Loucy (cell line): ENCODE data around the gene SUFU.

Source experiments
- H2AFZ ChIP-seq: fragments of 200-600 bp; sonication (generic); 2 replicates; pipeline ENCODE4 v1.6.0; 2016; ENCODE audit warnings: antibody characterized with exemption, mild to moderate bottlenecking, low read length, moderate library complexity
- H3F3A ChIP-seq: fragments of 200-600 bp; 2 replicates; pipeline ENCODE4 v1.6.0; 2016; ENCODE audit warnings: antibody characterized with exemption, low read depth, mild to moderate bottlenecking
- H3K27me3 ChIP-seq: fragments of 200-600 bp; sonication (generic); 2 replicates; pipeline ENCODE4 v1.6.1; 2014; ENCODE audit warnings: low read length, mild to moderate bottlenecking; ENCODE audit not compliant: insufficient read depth, poor library complexity, severe bottlenecking
- H3K36me3 ChIP-seq: fragments of 200-600 bp; sonication (generic); 2 replicates; pipeline ENCODE4 v1.6.1; 2016; ENCODE audit warnings: low read length; ENCODE audit not compliant: insufficient read depth
- H3K4me1 ChIP-seq: fragments of 200-600 bp; sonication (generic); 2 replicates; pipeline ENCODE4 v1.5.1; 2014; ENCODE audit warnings: low read length, mild to moderate bottlenecking; ENCODE audit not compliant: insufficient read depth, poor library complexity, severe bottlenecking
- H3K4me2 ChIP-seq: fragments of 200-600 bp; sonication (generic); 2 replicates; pipeline ENCODE4 v1.6.0; 2014; ENCODE audit warnings: antibody characterized with exemption, low read length, low read depth, mild to moderate bottlenecking; ENCODE audit not compliant: poor library complexity, severe bottlenecking
- H3K4me3 ChIP-seq: fragments of 200-600 bp; sonication (generic); 2 replicates; pipeline ENCODE4 v1.5.1; 2014; ENCODE audit warnings: low read length, mild to moderate bottlenecking, mixed read lengths; ENCODE audit not compliant: poor library complexity, severe bottlenecking
- H3K79me2 ChIP-seq: fragments of 200-600 bp; sonication (generic); 2 replicates; pipeline ENCODE4 v1.6.1; 2014; ENCODE audit warnings: low read length; ENCODE audit not compliant: insufficient read depth
- H3K9ac ChIP-seq: fragments of 200-600 bp; sonication (generic); 2 replicates; pipeline ENCODE4 v1.6.0; 2014; ENCODE audit warnings: mild to moderate bottlenecking, low read depth, low read length, moderate library complexity; ENCODE audit not compliant: poor library complexity, severe bottlenecking
- H3K9me2 ChIP-seq: fragments of 200-600 bp; sonication (generic); replicated peaks from 2 replicates; pipeline ENCODE4 v1.6.1; 2016; ENCODE audit warnings: low read depth, low read length, mixed read lengths
- H3K9me3 ChIP-seq: fragments of 200-600 bp; sonication (generic); 2 replicates; pipeline ENCODE4 v1.6.1; 2014; ENCODE audit warnings: mild to moderate bottlenecking, antibody characterized with exemption, low read length, low read depth; ENCODE audit not compliant: insufficient read depth
- H4K20me1 ChIP-seq: fragments of 200-600 bp; sonication (generic); 2 replicates; pipeline ENCODE4 v1.6.0; 2014; ENCODE audit warnings: antibody characterized with exemption, low read length, mild to moderate bottlenecking; ENCODE audit not compliant: insufficient read depth, poor library complexity, severe bottlenecking
- EZH2phosphoT487 ChIP-seq: fragments of 200-600 bp; IDR thresholded peaks from 2 replicates; pipeline ENCODE4 v1.6.1; 2018; ENCODE audit warnings: antibody characterized with exemption, mild to moderate bottlenecking, moderate library complexity, borderline replicate concordance
- TF ChIP-seq, protein P1 (sequence below): fragments of 200-600 bp; sonication (generic); conservative IDR thresholded peaks from 2 replicates; pipeline ENCODE4 v1.5.1; 2014; ENCODE audit warnings: mild to moderate bottlenecking, antibody characterized with exemption, low read length

SUFU gene

DNA sequence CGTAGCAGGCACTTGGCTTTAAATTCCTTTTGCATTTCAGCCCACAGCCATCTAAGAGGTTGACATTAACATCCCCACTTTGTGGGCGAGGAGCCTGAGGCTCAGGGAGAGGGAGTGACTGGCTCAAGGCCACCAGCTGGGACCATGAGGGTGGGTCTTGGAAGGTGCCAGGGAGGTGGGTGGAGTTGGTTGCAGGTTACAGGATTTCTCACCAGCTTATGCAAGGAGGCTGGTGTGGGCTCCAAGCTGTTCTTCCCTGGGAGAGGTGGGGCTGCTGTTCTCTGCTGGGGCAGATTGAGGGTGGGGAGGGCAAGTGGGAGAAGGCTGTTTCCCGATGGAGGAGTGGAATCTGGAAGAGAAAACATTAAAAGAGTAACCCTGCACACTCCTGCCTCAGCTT is 38.3 kb upstream of the SUFU start:
- no peaks in the 10 kb centered on the region for H3K36me3 ChIP-seq
- no peak overlapping the region for H2AFZ ChIP-seq
- no peaks in the 10 kb centered on the region for H4K20me1 ChIP-seq
- TF ChIP-seq EZH2phosphoT487: no peak
- TF ChIP-seq, protein P1, sequence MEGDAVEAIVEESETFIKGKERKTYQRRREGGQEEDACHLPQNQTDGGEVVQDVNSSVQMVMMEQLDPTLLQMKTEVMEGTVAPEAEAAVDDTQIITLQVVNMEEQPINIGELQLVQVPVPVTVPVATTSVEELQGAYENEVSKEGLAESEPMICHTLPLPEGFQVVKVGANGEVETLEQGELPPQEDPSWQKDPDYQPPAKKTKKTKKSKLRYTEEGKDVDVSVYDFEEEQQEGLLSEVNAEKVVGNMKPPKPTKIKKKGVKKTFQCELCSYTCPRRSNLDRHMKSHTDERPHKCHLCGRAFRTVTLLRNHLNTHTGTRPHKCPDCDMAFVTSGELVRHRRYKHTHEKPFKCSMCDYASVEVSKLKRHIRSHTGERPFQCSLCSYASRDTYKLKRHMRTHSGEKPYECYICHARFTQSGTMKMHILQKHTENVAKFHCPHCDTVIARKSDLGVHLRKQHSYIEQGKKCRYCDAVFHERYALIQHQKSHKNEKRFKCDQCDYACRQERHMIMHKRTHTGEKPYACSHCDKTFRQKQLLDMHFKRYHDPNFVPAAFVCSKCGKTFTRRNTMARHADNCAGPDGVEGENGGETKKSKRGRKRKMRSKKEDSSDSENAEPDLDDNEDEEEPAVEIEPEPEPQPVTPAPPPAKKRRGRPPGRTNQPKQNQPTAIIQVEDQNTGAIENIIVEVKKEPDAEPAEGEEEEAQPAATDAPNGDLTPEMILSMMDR: no peak
- H3K4me3 ChIP-seq: no peak overlapping the region
- no peak overlapping the region for H3K4me2 ChIP-seq
- H3K9me2 ChIP-seq: no peaks in the 10 kb centered on the region
- H3K4me1 ChIP-seq: peaks cover 16% of the 10 kb centered on the region
- H3K9me3 ChIP-seq: no peaks in the 10 kb centered on the region
- H3K79me2 ChIP-seq: no peaks in the 10 kb centered on the region
- H3K9ac ChIP-seq: no peak overlapping the region
- H3F3A ChIP-seq: no peaks in the 10 kb centered on the region
- no peaks in the 10 kb centered on the region for H3K27me3 ChIP-seq

DNA sequence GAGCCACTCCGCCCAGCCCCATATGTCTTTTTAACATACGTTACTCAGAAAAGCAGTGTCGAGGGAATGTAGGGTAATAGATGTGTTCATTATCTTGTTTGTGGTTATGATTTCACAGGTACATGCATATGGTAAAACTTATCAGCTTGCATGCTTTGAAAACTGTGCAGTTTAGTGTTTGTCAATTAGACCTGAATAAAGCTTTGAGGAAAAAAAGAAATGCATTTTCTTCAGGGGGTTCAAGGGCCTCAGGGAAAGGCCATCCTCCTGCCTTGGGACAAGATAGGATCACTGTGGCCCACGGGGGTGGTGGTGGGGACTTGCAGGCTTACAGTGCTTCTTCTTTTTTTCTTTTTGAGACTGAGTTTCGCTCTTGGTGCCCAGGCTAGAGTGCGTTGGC is 36.5 kb upstream of the SUFU start:
- no peak overlapping the region for H3K9ac ChIP-seq
- TF ChIP-seq, protein P1: no peak
- TF ChIP-seq EZH2phosphoT487: no peak
- H3K9me2 ChIP-seq: no peaks in the 10 kb centered on the region
- H3K4me2 ChIP-seq: no peak overlapping the region
- no peaks in the 10 kb centered on the region for H3K79me2 ChIP-seq
- no peak overlapping the region for H2AFZ ChIP-seq
- H3K36me3 ChIP-seq: no peaks in the 10 kb centered on the region
- no peaks in the 10 kb centered on the region for H3F3A ChIP-seq
- no peaks in the 10 kb centered on the region for H4K20me1 ChIP-seq
- H3K9me3 ChIP-seq: no peaks in the 10 kb centered on the region
- no peak overlapping the region for H3K4me3 ChIP-seq
- peaks cover under 1% of the 10 kb centered on the region for H3K4me1 ChIP-seq
- H3K27me3 ChIP-seq: no peaks in the 10 kb centered on the region

DNA sequence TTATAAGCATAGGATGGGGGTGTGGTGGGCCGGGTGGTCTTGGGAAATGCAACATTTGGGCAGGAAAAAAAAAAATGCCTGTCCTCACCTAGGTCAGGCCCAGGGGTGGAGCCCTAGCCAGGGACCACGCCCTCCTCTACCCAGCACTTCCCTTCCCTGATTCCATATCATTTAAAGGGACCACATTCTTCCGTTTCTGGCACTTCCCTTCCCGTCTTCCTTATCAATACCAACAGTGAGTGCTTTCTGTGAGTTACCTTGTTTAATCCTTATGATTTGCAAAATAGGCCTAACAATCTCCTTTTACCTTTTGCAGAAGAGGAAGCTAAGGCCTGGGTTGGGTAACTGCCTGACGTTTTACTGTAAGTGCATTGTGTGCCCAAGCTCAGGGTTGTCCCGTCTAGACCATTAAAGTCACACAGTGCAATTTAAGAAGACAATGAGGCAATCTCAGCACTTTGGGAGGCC is 35.8 kb upstream of the SUFU start:
- H4K20me1 ChIP-seq: no peaks in the 10 kb centered on the region
- H2AFZ ChIP-seq: no peak overlapping the region
- TF ChIP-seq, protein P1: no peak
- TF ChIP-seq EZH2phosphoT487: no peak
- H3K4me3 ChIP-seq: no peak overlapping the region
- H3K79me2 ChIP-seq: no peaks in the 10 kb centered on the region
- H3F3A ChIP-seq: no peaks in the 10 kb centered on the region
- no peaks in the 10 kb centered on the region for H3K27me3 ChIP-seq
- no peaks in the 10 kb centered on the region for H3K9me3 ChIP-seq
- H3K4me2 ChIP-seq: no peak overlapping the region
- H3K9ac ChIP-seq: no peak overlapping the region
- no peaks in the 10 kb centered on the region for H3K36me3 ChIP-seq
- no peaks in the 10 kb centered on the region for H3K4me1 ChIP-seq
- no peaks in the 10 kb centered on the region for H3K9me2 ChIP-seq
